ENCODE measurements around the gene VGLL4.

The VGLL4 gene

GRCh38 chr3:11563159-11563864 lies 80.4 kb downstream of the VGLL4 start:
- DNase-seq, result no peak

GRCh38 chr3:11562277-11562881 lies 81.3 kb downstream of the VGLL4 start:
- DNase-seq, result no peak

- no peak for DNase-seq
Measured at GRCh38 chr3:11560746-11561145, 83.0 kb downstream of the VGLL4 start.

- no peak for DNase-seq
Measured at GRCh38 chr3:11559816-11560633, 83.7 kb downstream of the VGLL4 start.

- no peak for DNase-seq
Measured at GRCh38 chr3:11558918-11559815, 84.5 kb downstream of the VGLL4 start.

- DNase-seq, result no peak
Measured at GRCh38 chr3:11558411-11558903, 85.3 kb downstream of the VGLL4 start.

GRCh38 chr3:11558002-11558401 lies 85.7 kb downstream of the VGLL4 start:
- peak; percentile 81 for DNase-seq

- DNase-seq, result no peak
Measured at GRCh38 chr3:11556851-11557644, 86.7 kb downstream of the VGLL4 start.

- no peak for DNase-seq
Measured at GRCh38 chr3:11555881-11556633, 87.7 kb downstream of the VGLL4 start.

- no peak for DNase-seq
Measured at GRCh38 chr3:11555211-11555782, 88.4 kb downstream of the VGLL4 start.

- DNase-seq, result no peak
Measured at GRCh38 chr3:11554666-11555065, 89.0 kb downstream of the VGLL4 start.

- no peak for DNase-seq
Measured at GRCh38 chr3:11554236-11554610, 89.5 kb downstream of the VGLL4 start.

- DNase-seq, result no peak
Measured at GRCh38 chr3:11553436-11554235, 90.1 kb downstream of the VGLL4 start.

GRCh38 chr3:11552289-11553264 lies 91.1 kb downstream of the VGLL4 start:
- no peak for DNase-seq

GRCh38 chr3:11551036-11551435 lies 92.7 kb downstream of the VGLL4 start:
- DNase-seq, result no peak

- no peak for DNase-seq
Measured at GRCh38 chr3:11549580-11550140, 94.1 kb downstream of the VGLL4 start.

GRCh38 chr3:11548721-11549131 lies 95.0 kb downstream of the VGLL4 start:
- DNase-seq, result peak; percentile 80

- DNase-seq, result no peak
Measured at GRCh38 chr3:11547498-11547897, 96.2 kb downstream of the VGLL4 start.

All from HCEC 1CT (cell line).